Neural crest cell (in vitro differentiated cells): ENCODE results near the gene SH3RF3. TPM values are rescaled to one million over a fixed set of nuclear protein-coding genes. Genes with fewer than 3 reads are reported as not detected.

Source experiments
- DNase-seq: peaks from one replicate; pipeline ENCODE4 v3.0.0; 2021; ENCODE audit warnings: low read depth, mixed read lengths, low spot score
- H3K27ac Mint-ChIP-seq: one replicate; pipeline ENCODE4 v1.8.0; 2021; ENCODE audit warnings: mild to moderate bottlenecking, mixed read lengths; ENCODE audit not compliant: unreplicated experiment
- H3K27me3 Mint-ChIP-seq: 2 replicates; pipeline ENCODE4 v1.8.0; 2021; ENCODE audit warnings: low read depth, mild to moderate bottlenecking, mixed read lengths
- H3K36me3 Mint-ChIP-seq: 2 replicates; pipeline ENCODE4 v1.8.0; 2021; ENCODE audit warnings: low read depth, mild to moderate bottlenecking, mixed read lengths
- H3K4me1 Mint-ChIP-seq: 2 replicates; pipeline ENCODE4 v1.8.0; 2021; ENCODE audit warnings: mixed read lengths
- H3K4me3 Mint-ChIP-seq: one replicate; pipeline ENCODE4 v1.8.0; 2021; ENCODE audit warnings: mild to moderate bottlenecking, mixed read lengths
- H3K9me3 Mint-ChIP-seq: 2 replicates; pipeline ENCODE4 v1.8.0; 2021; ENCODE audit warnings: mixed read lengths
- total RNA-seq: library from RNA; stranded (reverse); gene quantifications from 2 replicates; pipeline ENCODE4 v1.2.1, GENCODE V29; 2021
- TF ChIP-seq, protein P1 (sequence below): fragments of 200-600 bp; sonication (generic); conservative IDR thresholded peaks from 2 replicates; pipeline ENCODE4 v1.5.0; 2021; ENCODE audit warnings: antibody characterized with exemption, mild to moderate bottlenecking

Gene SH3RF3
- total RNA-seq, 1 donor from 2014 or later: 0.70 TPM

GRCh38 chr2:109125593-109126500 is 3.2 kb upstream of the SH3RF3 start:
- H3K27ac Mint-ChIP-seq: no peak overlapping the region
- no peaks in the 10 kb centered on the region for H3K9me3 Mint-ChIP-seq
- peaks cover 8% of the 10 kb centered on the region for H3K4me1 Mint-ChIP-seq
- H3K36me3 Mint-ChIP-seq: no peaks in the 10 kb centered on the region
- DNase-seq: no peak
- TF ChIP-seq, protein P1, sequence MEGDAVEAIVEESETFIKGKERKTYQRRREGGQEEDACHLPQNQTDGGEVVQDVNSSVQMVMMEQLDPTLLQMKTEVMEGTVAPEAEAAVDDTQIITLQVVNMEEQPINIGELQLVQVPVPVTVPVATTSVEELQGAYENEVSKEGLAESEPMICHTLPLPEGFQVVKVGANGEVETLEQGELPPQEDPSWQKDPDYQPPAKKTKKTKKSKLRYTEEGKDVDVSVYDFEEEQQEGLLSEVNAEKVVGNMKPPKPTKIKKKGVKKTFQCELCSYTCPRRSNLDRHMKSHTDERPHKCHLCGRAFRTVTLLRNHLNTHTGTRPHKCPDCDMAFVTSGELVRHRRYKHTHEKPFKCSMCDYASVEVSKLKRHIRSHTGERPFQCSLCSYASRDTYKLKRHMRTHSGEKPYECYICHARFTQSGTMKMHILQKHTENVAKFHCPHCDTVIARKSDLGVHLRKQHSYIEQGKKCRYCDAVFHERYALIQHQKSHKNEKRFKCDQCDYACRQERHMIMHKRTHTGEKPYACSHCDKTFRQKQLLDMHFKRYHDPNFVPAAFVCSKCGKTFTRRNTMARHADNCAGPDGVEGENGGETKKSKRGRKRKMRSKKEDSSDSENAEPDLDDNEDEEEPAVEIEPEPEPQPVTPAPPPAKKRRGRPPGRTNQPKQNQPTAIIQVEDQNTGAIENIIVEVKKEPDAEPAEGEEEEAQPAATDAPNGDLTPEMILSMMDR: no peak
- H3K4me3 Mint-ChIP-seq: no peak overlapping the region
- H3K27me3 Mint-ChIP-seq: peaks cover 55% of the 10 kb centered on the region

DNA sequence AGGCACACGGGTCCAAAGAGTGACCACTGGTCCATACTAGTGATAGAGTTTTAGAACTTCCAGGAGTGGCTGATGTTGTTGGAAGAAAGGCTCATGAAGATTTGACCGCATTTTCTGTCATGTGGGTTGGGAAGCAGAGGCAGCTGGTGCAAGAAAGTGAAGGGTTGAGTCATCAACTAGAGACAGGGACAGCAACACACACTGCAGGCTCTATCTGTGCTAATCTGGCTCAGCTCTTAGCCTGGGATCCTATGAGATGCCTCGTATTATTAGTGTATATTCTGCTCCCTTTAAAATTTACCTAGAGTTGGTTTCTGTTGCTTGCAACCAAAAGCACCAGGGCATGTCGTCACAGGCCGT is 2.5 kb upstream of the SH3RF3 start:
- TF ChIP-seq, protein P1: no peak
- no peak for DNase-seq
- no peaks in the 10 kb centered on the region for H3K36me3 Mint-ChIP-seq
- H3K27ac Mint-ChIP-seq: no peak overlapping the region
- H3K4me3 Mint-ChIP-seq: peak overlapping the region; percentile 31
- H3K9me3 Mint-ChIP-seq: no peaks in the 10 kb centered on the region
- H3K4me1 Mint-ChIP-seq: peaks cover 8% of the 10 kb centered on the region
- H3K27me3 Mint-ChIP-seq: peaks cover 59% of the 10 kb centered on the region

GRCh38 chr2:109127556-109127955 is 1.4 kb upstream of the SH3RF3 start:
- Mint-ChIP-seq H3K9me3 (no peaks in the 10 kb centered on the region), H3K27ac (no peak overlapping the region), H3K4me3 (peak overlapping the region; percentile 43), H3K4me1 (peaks cover 8% of the 10 kb centered on the region), H3K36me3 (no peaks in the 10 kb centered on the region), H3K27me3 (peaks cover 63% of the 10 kb centered on the region)
- no peak for DNase-seq
- TF ChIP-seq, protein P1: no peak

GRCh38 chr2:109128048-109128615 is 873 bp upstream of the SH3RF3 start:
- Mint-ChIP-seq H3K4me1 (peaks cover 8% of the 10 kb centered on the region), H3K4me3 (peak overlapping the region; percentile 84), H3K27me3 (peaks cover 64% of the 10 kb centered on the region), H3K9me3 (no peaks in the 10 kb centered on the region), H3K27ac (no peak overlapping the region), H3K36me3 (no peaks in the 10 kb centered on the region)
- DNase-seq: peak; percentile 85
- TF ChIP-seq, protein P1: peak; percentile 97

GRCh38 chr2:109129356-109129920 is 433 bp downstream of the SH3RF3 start:
- H3K4me1 Mint-ChIP-seq: peaks cover 8% of the 10 kb centered on the region
- H3K27ac Mint-ChIP-seq: no peak overlapping the region
- H3K36me3 Mint-ChIP-seq: no peaks in the 10 kb centered on the region
- peak overlapping the region; percentile 47 for H3K4me3 Mint-ChIP-seq
- DNase-seq: peak; percentile 10
- no peaks in the 10 kb centered on the region for H3K9me3 Mint-ChIP-seq
- H3K27me3 Mint-ChIP-seq: peaks cover 69% of the 10 kb centered on the region
- TF ChIP-seq, protein P1: no peak
